IPS-NIHi7 (cell line): ENCODE results near the gene PDIA5.

Source experiments
- DNase-seq: peaks from one replicate; pipeline ENCODE4 v3.0.0; 2012; ENCODE audit warnings: mixed read lengths; ENCODE audit errors: extremely low spot score

PDIA5 gene

GRCh38 chr3:123042413-123042812, 24.4 kb upstream of the PDIA5 start:
- DNase-seq = no peak

DNA sequence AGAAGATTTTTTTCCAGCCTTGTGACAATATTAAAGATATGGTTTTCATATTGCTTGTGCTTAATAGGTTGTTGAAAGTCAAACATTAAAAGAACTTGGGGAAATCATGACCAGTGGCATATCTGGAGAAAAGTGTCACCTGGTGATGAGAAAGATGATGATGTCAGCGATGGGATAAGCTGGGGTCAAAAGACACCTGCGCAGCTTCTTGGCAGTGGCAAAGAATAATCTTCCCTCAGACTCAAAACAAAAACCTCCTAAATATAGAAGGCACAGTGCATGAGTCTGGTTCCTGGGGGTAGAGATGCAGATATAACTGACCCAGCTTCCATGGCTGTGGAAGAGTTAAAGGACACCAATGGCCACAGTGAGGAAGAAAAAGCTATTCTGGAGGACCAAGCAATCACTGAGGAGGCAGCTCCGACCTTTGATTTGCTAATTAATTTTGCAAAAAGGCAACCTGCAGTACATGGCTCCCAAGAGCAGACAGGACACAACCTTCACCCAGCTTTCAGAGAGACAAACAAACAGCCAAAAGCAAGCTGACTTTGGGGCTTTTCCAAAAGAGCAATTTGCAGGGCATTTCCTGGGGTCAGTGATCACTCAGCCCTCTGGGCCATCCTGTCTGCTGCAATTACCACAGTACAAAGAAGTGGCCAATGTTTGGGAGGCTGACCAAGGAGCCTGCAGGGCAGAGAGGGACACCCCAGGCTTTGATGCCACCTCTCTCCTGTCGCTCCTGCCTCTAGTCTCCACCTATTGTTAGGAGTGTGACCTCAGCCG, 21.7 kb upstream of the PDIA5 start:
- no peak for DNase-seq

- no peak for DNase-seq
These were observed 20.4 kb upstream of the PDIA5 start for GRCh38 chr3:123046262-123047061.

- no peak for DNase-seq
These were observed 19.8 kb upstream of the PDIA5 start for GRCh38 chr3:123047062-123047319.

GRCh38 chr3:123048480-123049237, 18.2 kb upstream of the PDIA5 start:
- DNase-seq = no peak

GRCh38 chr3:123050666-123051065, 16.2 kb upstream of the PDIA5 start:
- DNase-seq = no peak

- DNase-seq = no peak
These were observed 13.7 kb upstream of the PDIA5 start for GRCh38 chr3:123053107-123053506.

- DNase-seq = no peak
These were observed 12.6 kb upstream of the PDIA5 start for GRCh38 chr3:123054109-123054778.

- DNase-seq = no peak
These were observed 11.9 kb upstream of the PDIA5 start for GRCh38 chr3:123054931-123055330.

- DNase-seq = no peak
These were observed 11.5 kb upstream of the PDIA5 start for GRCh38 chr3:123055352-123055751.

- DNase-seq = no peak
These were observed 8.3 kb upstream of the PDIA5 start for GRCh38 chr3:123058505-123058904.

DNA sequence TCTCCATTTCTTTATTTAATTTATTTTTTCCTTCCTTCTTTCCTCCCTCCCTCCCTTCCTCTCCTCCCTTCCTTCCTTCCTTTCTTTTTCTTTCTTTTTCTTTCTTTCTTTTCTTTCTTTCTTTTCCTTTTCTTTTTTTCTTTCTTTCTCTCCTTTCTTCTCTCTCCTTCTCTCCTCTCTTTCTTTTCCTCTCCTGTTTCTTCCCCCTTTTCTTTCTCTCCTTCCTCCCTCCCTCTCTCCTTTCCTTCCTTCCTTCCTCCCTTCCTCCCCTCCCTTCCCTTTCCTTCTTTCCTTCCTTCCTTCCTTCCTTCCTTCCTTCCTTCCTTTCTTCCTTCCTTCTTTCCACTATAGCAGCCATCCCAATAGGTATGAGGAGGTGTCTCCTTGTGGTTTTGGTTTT, 6.8 kb upstream of the PDIA5 start:
- no peak for DNase-seq

DNA sequence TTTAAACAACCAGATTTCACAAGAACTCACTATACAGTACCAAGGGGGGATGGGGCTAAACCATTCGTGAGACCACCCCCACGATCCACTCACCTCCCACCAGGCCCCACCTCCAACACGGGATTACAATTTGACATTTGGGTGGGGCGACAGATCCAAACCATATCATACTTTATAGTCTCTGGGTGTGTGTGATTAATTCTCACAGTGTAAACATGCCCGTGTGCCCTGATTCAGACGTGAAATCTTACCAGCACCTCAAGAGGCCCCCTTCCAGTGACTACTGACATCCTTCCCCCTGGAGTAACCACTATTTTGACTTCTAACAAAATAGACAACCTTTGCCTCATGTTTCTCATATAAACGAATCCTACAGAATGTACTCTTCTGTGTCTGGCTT, 5.0 kb upstream of the PDIA5 start:
- no peak for DNase-seq

DNA sequence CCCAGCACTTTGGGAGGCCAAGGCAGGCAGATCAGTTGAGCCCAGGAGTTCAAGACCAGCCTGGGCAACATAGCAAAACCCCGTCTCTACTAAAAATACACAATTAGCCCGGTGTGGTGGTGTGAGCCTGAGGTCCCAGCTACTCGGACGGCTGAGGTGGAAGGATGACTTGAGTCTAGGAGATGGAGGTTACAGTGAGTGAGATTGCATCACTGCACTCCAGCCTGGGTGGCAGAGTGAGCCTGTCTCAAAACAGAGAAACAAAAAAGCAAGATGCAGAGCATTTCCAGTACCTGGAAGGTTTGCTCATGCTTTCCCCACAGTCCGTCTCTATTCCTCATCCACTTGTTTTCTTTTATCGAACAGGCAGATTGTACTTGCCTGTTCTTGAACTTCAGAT, 3.8 kb upstream of the PDIA5 start:
- no peak for DNase-seq

GRCh38 chr3:123064506-123064905, 2.3 kb upstream of the PDIA5 start:
- no peak for DNase-seq

GRCh38 chr3:123064914-123065313, 1.9 kb upstream of the PDIA5 start:
- no peak for DNase-seq

GRCh38 chr3:123066599-123066895, 278 bp upstream of the PDIA5 start:
- no peak for DNase-seq

GRCh38 chr3:123067689-123068600, 1.1 kb downstream of the PDIA5 start:
- peak; percentile 72 for DNase-seq

- DNase-seq = no peak
These were observed 2.0 kb downstream of the PDIA5 start for GRCh38 chr3:123068601-123069381.

DNA sequence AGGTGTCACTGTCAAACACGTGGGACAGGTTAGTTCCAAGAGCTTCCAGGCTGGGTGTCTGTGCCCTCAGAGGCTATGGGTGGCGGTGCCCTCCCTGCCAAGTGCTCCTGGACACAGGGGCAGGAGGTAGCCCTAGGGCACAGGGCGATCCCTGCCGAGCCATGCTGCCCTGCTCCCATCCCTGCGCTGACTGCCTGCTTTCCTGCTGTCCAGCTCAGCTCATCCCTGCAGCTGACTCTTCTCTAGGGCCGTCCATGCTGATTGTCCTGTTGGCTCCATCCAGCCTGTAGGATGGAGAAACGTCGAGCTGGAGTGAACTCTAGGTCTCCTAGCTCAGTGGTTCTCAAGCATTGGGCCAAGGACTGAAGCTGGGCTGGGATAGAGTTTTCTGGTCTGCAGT, 3.7 kb downstream of the PDIA5 start:
- DNase-seq = no peak

- DNase-seq = peak; percentile 63
These were observed 4.3 kb downstream of the PDIA5 start for GRCh38 chr3:123071146-123071545.
